Right lobe of liver (tissue), 4 donors: ENCODE data around the gene TCTN2.

Experiments
- POLR2A ChIP-seq: fragments of 450-650 bp; IDR thresholded peaks from one replicate; pipeline ENCODE4 v1.6.1; 2017; ENCODE audit warnings: antibody characterized with exemption, mild to moderate bottlenecking
- TF ChIP-seq, protein P1 (sequence below), 4 donors: fragments of 200-600 bp in 3 of 4; fragments of 450-650 bp in 1 of 4; IDR thresholded peaks; one replicate each; pipeline versions ENCODE4 v1.5.1 to v1.8.0; 2016 to 2022; ENCODE audit warnings: antibody characterized with exemption in 4 of 4, mild to moderate bottlenecking in 2 of 4
- donor health status: DM: no; HTN: no; CAD: no.
- donor health status: DM: no; HTN: no; CAD: no.
- donor health status: DM: no; HTN: yes; CAD: no.

DNA sequence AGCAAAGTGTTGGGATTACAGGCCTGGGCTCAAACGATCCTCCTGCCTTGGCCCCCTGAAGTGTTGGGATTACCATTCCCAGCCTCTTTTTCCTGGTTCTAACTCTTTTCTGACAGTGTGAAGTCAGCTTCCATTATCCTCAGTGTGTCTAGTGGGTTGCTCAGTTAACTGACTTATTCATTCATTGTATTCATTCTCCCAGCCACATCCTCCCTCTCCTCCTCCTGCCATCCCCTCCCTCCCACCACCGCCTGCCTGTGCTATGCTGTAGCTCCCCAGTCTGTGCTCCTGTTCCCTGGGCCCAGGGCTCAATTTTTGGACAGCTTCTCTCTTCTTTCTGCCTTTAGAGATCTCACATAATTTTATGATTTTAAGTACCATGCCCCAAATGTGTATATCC, 60.7 kb downstream of the TCTN2 start:
- TF ChIP-seq, protein P1, sequence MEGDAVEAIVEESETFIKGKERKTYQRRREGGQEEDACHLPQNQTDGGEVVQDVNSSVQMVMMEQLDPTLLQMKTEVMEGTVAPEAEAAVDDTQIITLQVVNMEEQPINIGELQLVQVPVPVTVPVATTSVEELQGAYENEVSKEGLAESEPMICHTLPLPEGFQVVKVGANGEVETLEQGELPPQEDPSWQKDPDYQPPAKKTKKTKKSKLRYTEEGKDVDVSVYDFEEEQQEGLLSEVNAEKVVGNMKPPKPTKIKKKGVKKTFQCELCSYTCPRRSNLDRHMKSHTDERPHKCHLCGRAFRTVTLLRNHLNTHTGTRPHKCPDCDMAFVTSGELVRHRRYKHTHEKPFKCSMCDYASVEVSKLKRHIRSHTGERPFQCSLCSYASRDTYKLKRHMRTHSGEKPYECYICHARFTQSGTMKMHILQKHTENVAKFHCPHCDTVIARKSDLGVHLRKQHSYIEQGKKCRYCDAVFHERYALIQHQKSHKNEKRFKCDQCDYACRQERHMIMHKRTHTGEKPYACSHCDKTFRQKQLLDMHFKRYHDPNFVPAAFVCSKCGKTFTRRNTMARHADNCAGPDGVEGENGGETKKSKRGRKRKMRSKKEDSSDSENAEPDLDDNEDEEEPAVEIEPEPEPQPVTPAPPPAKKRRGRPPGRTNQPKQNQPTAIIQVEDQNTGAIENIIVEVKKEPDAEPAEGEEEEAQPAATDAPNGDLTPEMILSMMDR (IDR thresholded peaks at IDR 0.05) = no peak
- TF ChIP-seq POLR2A = no peak
